Measurements from ENCODE around the gene DENND4A.

- TF ChIP-seq REST (IDR thresholded peaks at IDR 0.05; ENCODE audit: insufficient read depth in 1 of 2, low read depth in 2 of 2, low read length in 2 of 2) (no peak), POLR2AphosphoS5 (IDR thresholded peaks at IDR 0.05; ENCODE audit: low read depth, low read length) (no peak)
These were observed 51.9 kb downstream of the DENND4A start for GRCh38 chr15:65740148-65740547.

Measured in PFSK-1 (cell line).